Gastrocnemius medialis (tissue), 4 donors: Measurements from ENCODE around the gene IP6K3. TPM values are rescaled to one million over a fixed set of nuclear protein-coding genes. Genes with fewer than 3 reads are reported as not detected.

ENCODE experiments used
- ATAC-seq, 2 donors: fragments of 150-250 bp; one replicate each; pipeline ENCODE4 v1.9.1; 2016
- DNase-seq, 2 donors: peaks; one replicate each; pipeline ENCODE4 v3.0.0-alpha.2; 2019
- H3K27ac ChIP-seq, 4 donors: fragments of 200-600 bp; sonication (generic); 1 replicate in 1 of 4; 2 replicates in 3 of 4; pipeline ENCODE4 v1.5.1; 2016 to 2018; ENCODE audit warnings: mild to moderate bottlenecking in 2 of 4, moderate library complexity in 1 of 4
- H3K27me3 ChIP-seq, 3 donors: fragments of 200-600 bp; sonication (generic) in 2 of 3; 1 replicate in 1 of 3; 2 replicates in 2 of 3; pipeline versions ENCODE4 v1.5.1 to v1.6.0; 2016 to 2019; ENCODE audit warnings: mild to moderate bottlenecking in 1 of 3, moderate library complexity in 1 of 3
- H3K36me3 ChIP-seq, 2 donors: fragments of 200-600 bp; sonication (generic) in 1 of 2; one replicate each; pipeline ENCODE4 v1.5.1; 2017 to 2018
- H3K4me1 ChIP-seq, 2 donors: fragments of 200-600 bp; sonication (generic) in 1 of 2; one replicate each; pipeline ENCODE4 v1.5.1; 2016 to 2017; ENCODE audit warnings: mild to moderate bottlenecking in 2 of 2
- H3K4me3 ChIP-seq, 4 donors: fragments of 200-600 bp; sonication (generic) in 3 of 4; 1 replicate in 1 of 4; 2 replicates in 3 of 4; pipeline ENCODE4 v1.5.1; 2016 to 2019; ENCODE audit warnings: mild to moderate bottlenecking in 2 of 4
- H3K9me3 ChIP-seq, 3 donors: fragments of 200-600 bp; sonication (generic) in 2 of 3; 1 replicate in 1 of 3; 2 replicates in 2 of 3; pipeline ENCODE4 v1.5.1; 2016 to 2019
- POLR2A ChIP-seq, 2 donors: fragments of 450-650 bp; IDR thresholded peaks; one replicate each; pipeline ENCODE4 v1.6.1; 2017; ENCODE audit warnings: antibody characterized with exemption in 2 of 2, mild to moderate bottlenecking in 2 of 2, moderate library complexity in 2 of 2
- in situ Hi-C, 4 donors: fragments of 200-750 bp; cut with MboI; loops; one replicate each; pipeline versions ENCODE4 v1.15.0 to v1.8.0; 2017; ENCODE audit warnings: low sequenced_read_pairs in 4 of 4
- intact Hi-C: fragments of 100-400 bp; cut with DNase I; formaldehyde crosslinking; loops from one replicate; pipeline ENCODE4 v1.15.1; 2023; ENCODE audit warnings: low total_unique reads
- total RNA-seq, 4 donors: library from RNA; depleted of rRNA; stranded (reverse); fragments of >200 nt; gene quantifications; one replicate each; pipeline versions ENCODE4 v1.1.0 to v1.2.3, GENCODE V29; 2016
- TF ChIP-seq, protein P1 (sequence below), 5 experiments: fragments of 450-650 bp in 3 of 5; fragments of 200-600 bp in 2 of 5; sonication (generic) in 2 of 5; IDR thresholded peaks in 4 of 5; conservative IDR thresholded peaks in 1 of 5; 1 replicate in 4 of 5; 2 replicates in 1 of 5; pipeline ENCODE4 v1.5.1; 2016 to 2019; ENCODE audit warnings: antibody characterized with exemption in 5 of 5, mild to moderate bottlenecking in 3 of 5, moderate library complexity in 3 of 5

IP6K3 gene
- total RNA-seq, 4 donors from 2014 or later = 287 to 570 (median 348) TPM

DNA sequence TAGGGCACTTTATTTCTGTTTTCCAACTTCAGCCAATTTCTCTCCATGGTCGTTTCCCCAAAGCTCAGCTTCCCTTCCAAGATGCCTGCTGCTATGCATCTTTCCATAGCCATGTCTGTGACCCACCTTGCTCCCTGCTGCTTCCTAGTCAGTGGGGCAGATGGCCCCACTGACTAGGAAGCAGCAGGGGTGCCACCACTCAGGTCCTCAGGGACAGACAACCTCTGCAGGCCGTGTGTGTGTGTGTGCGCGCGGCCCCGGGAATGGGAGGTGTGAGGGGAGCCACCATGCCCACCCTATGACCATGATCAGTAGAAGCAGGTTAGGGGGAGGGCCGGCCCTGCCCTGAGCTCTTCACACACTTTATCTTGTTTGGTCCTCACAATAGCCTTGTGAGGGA, 2.7 kb upstream of the IP6K3 start:
- peaks cover 0 to 12% of the 10 kb centered on the region in 2 donors for H3K36me3 ChIP-seq
- no peaks in the 10 kb centered on the region for H3K9me3 ChIP-seq
- TF ChIP-seq, protein P1, sequence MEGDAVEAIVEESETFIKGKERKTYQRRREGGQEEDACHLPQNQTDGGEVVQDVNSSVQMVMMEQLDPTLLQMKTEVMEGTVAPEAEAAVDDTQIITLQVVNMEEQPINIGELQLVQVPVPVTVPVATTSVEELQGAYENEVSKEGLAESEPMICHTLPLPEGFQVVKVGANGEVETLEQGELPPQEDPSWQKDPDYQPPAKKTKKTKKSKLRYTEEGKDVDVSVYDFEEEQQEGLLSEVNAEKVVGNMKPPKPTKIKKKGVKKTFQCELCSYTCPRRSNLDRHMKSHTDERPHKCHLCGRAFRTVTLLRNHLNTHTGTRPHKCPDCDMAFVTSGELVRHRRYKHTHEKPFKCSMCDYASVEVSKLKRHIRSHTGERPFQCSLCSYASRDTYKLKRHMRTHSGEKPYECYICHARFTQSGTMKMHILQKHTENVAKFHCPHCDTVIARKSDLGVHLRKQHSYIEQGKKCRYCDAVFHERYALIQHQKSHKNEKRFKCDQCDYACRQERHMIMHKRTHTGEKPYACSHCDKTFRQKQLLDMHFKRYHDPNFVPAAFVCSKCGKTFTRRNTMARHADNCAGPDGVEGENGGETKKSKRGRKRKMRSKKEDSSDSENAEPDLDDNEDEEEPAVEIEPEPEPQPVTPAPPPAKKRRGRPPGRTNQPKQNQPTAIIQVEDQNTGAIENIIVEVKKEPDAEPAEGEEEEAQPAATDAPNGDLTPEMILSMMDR (IDR thresholded peaks at IDR 0.05 in 4 of 5, conservative IDR thresholded peaks at IDR 0.05 in 1 of 5) = no peak
- no peak for TF ChIP-seq POLR2A (IDR thresholded peaks at IDR 0.05)
- peak overlapping the region; percentile 98 to 100 (median 100) for H3K27ac ChIP-seq
- intact Hi-C loops = loop anchor here (5.0 to 10.0 kb wide), 2 partner anchors 1615 to 1978 kb away; no protein-coding TSS in a partner anchor
- H3K4me3 ChIP-seq = peak overlapping the region; percentile 34 to 88 (median 66)
- H3K27me3 ChIP-seq = no peaks in the 10 kb centered on the region
- ATAC-seq (no peak), DNase-seq (peak in 1 of 2 donors; percentile 40)
- in situ Hi-C loops = loop anchor here in 1 of 4 donors (25.0 kb wide), 1 partner anchor 538 kb away; no protein-coding TSS in a partner anchor
- peaks cover 15 to 26% of the 10 kb centered on the region in 2 donors for H3K4me1 ChIP-seq

DNA sequence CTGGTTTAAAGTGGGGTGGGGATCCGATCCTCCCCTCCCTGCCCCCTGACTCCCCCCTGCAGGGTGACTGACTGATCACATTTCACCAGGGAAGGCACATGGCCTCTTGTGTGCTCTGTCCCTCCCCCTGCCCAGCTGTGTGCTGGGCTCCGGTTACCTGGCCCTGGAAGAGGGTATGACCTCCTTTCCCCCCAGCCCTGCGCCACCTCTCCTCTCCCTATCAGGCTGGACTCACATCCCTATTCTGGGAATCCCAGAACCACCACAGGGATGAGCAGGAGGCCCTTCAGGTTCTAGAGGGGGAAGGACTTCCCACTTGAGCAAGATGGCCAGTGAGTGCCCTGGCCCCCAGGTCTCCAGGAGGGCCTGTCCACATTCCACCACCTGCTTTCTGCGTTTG, 2.1 kb upstream of the IP6K3 start:
- Histone ChIP-seq H3K9me3 (no peaks in the 10 kb centered on the region), H3K4me3 (peak overlapping the region; percentile 66 to 88 (median 79)), H3K27ac (peak overlapping the region; percentile 98 to 100 (median 100)), H3K27me3 (no peaks in the 10 kb centered on the region), H3K36me3 (peaks cover 0 to 12% of the 10 kb centered on the region in 2 donors), H3K4me1 (peaks cover 15 to 26% of the 10 kb centered on the region in 2 donors)
- in situ Hi-C loops = loop anchor here in 1 of 4 donors (25.0 kb wide), 1 partner anchor 538 kb away; no protein-coding TSS in a partner anchor
- DNase-seq (peak; percentile 93 to 98), ATAC-seq (peak; percentile 10 to 11)
- intact Hi-C loops = loop anchor here (5.0 to 10.0 kb wide), 2 partner anchors 1616 to 1978 kb away; no protein-coding TSS in a partner anchor
- TF ChIP-seq, protein P1 (IDR thresholded peaks at IDR 0.05 in 4 of 5, conservative IDR thresholded peaks at IDR 0.05 in 1 of 5) = peak in 1 of 5 experiments; percentile 42
- peak in 1 of 2 donors; percentile 93 for TF ChIP-seq POLR2A (IDR thresholded peaks at IDR 0.05)

DNA sequence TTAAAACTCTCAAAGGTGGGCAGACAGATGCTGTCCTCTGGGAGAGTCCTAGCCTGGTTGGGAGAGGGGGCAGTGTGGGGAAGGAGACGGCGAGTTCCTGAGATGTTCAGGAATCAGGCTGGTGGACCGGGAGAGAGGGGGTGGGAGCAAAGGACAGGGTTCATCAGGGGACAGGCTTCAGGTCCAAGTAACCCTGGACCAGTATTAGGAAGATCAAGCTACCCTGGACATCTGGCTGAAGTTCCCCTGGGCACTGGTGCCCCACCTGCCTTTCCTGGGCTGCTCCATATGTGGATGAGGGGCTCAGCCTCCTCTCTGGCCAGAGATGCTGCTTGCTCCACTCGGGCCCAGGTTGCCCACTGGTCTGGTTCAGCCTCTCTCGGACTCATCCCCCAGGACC, 1.1 kb upstream of the IP6K3 start:
- in situ Hi-C loops = loop anchor here in 1 of 4 donors (25.0 kb wide), 1 partner anchor 539 kb away; no protein-coding TSS in a partner anchor
- H3K27ac ChIP-seq = peak overlapping the region; percentile 98 to 100 (median 100)
- H3K36me3 ChIP-seq = peaks cover 0 to 20% of the 10 kb centered on the region in 2 donors
- ATAC-seq (peak; percentile 0 to 1), DNase-seq (peak; percentile 69 to 89)
- H3K27me3 ChIP-seq = no peaks in the 10 kb centered on the region
- peak overlapping the region; percentile 66 to 88 (median 79) for H3K4me3 ChIP-seq
- intact Hi-C loops = loop anchor here (1.0 to 10.0 kb wide), 3 partner anchors 16 to 1979 kb away; no protein-coding TSS in a partner anchor
- peaks cover 15 to 26% of the 10 kb centered on the region in 2 donors for H3K4me1 ChIP-seq
- H3K9me3 ChIP-seq = no peaks in the 10 kb centered on the region
- TF ChIP-seq, protein P1 (IDR thresholded peaks at IDR 0.05 in 4 of 5, conservative IDR thresholded peaks at IDR 0.05 in 1 of 5) = no peak
- TF ChIP-seq POLR2A (IDR thresholded peaks at IDR 0.05) = peak in 1 of 2 donors; percentile 63

DNA sequence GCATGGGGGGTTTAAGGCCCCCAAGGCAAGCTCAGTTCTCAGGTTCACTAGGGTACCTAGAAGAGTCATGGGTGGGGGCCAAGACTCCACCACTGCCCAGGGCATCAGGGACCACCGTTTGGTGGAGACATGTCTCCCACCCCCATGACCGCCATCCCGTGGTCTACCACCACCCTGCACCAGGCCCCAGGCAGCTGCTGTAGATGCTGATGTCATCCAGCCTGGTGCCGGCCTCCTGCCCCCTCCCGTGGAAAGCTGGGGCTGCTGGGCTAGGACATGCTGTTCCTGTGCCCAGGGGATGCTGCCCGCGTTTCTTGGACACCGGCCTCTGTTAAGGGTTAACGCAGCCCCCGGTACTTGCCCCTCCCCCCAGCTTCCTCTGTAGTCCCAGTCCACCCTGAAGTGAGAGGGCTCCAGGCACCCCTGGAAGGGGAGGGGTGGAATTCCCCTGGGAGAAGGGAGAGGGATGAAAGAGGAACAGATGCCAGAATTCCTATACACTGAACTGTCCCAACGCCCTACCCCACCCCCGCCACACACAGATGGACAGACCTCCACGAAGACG, 587 bp downstream of the IP6K3 start:
- Histone ChIP-seq H3K4me1 (peaks cover 3 to 23% of the 10 kb centered on the region in 2 donors), H3K27me3 (no peaks in the 10 kb centered on the region), H3K36me3 (peaks cover 0 to 21% of the 10 kb centered on the region in 2 donors), H3K27ac (peak overlapping the region; percentile 98 to 100 (median 100)), H3K4me3 (peak overlapping the region; percentile 66 to 88 (median 79)), H3K9me3 (no peaks in the 10 kb centered on the region)
- in situ Hi-C loops = loop anchor here in 1 of 4 donors (25.0 kb wide), 1 partner anchor 541 kb away; no protein-coding TSS in a partner anchor
- DNase-seq = peak; percentile 93 to 97
- ATAC-seq = peak; percentile 2
- TF ChIP-seq, protein P1 (IDR thresholded peaks at IDR 0.05 in 4 of 5, conservative IDR thresholded peaks at IDR 0.05 in 1 of 5) = peak in 2 of 5 experiments; percentile 31 to 44
- peak in 1 of 2 donors; percentile 13 for TF ChIP-seq POLR2A (IDR thresholded peaks at IDR 0.05)
- intact Hi-C loops = loop anchor here (5.0 to 10.0 kb wide), 2 partner anchors 1619 to 1981 kb away; no protein-coding TSS in a partner anchor
